Caco-2 (cell line): ENCODE measurements around the gene ID4. TPM values are rescaled to one million over a fixed set of nuclear protein-coding genes. Genes with fewer than 3 reads are reported as not detected.

Experiments used
- BruUV-seq: library from RNA; stranded (reverse); fragments of 400-500 nt; replicated peaks from 2 replicates; lab custom pipeline; 2021; lab: Mats Ljungman, UMichigan
- CTCF ChIA-PET: fragments of 300-600 bp; sonication (Branson Sonifier 250); formaldehyde crosslinking; loops from one replicate; lab custom pipeline; 2022; ENCODE audit warnings: antibody characterized with exemption; lab: Charles Lee
- POLR2A ChIA-PET: fragments of 300-600 bp; sonication (Branson Sonifier 250); formaldehyde crosslinking; loops from one replicate; lab custom pipeline; 2022; ENCODE audit warnings: antibody characterized with exemption; lab: Charles Lee
- DNase-seq, 2 experiments: peaks; one replicate each; pipeline versions ENCODE4 v3.0.0 to v3.0.0-alpha.2; 2020 to 2022
- H3K27me3 ChIP-seq: replicated peaks from 2 replicates; pipeline ENCODE4 v1.6.0; 2011; ENCODE audit warnings: low read length; ENCODE audit not compliant: control insufficient read depth, insufficient read depth
- H3K36me3 ChIP-seq: 2 replicates; pipeline ENCODE4 v1.5.1; 2011; ENCODE audit warnings: low read length; ENCODE audit not compliant: control insufficient read depth, insufficient read depth
- H3K4me1 ChIP-seq: fragments of 250-450 bp; sonication (Bioruptor Pico); 2 replicates; pipeline ENCODE4 v1.5.1; 2020; ENCODE audit warnings: mild to moderate bottlenecking
- H3K4me3 ChIP-seq: 2 replicates; pipeline ENCODE4 v1.5.1; 2011; ENCODE audit warnings: low read depth, mild to moderate bottlenecking, control low read depth, low read length
- H3K9me3 ChIP-seq: fragments of 250-450 bp; sonication (Bioruptor Pico); 2 replicates; pipeline ENCODE4 v1.5.1; 2020; ENCODE audit warnings: mild to moderate bottlenecking, moderate library complexity
- H3K27ac Mint-ChIP-seq: one replicate; pipeline ENCODE4 v1.8.0; 2022; ENCODE audit warnings: mixed read lengths; ENCODE audit not compliant: unreplicated experiment
- H3K27me3 Mint-ChIP-seq: one replicate; pipeline ENCODE4 v1.8.0; 2022; ENCODE audit warnings: mixed read lengths; ENCODE audit not compliant: insufficient read depth, unreplicated experiment
- H3K36me3 Mint-ChIP-seq: one replicate; pipeline ENCODE4 v1.8.0; 2022; ENCODE audit warnings: mild to moderate bottlenecking, mixed read lengths; ENCODE audit not compliant: insufficient read depth, unreplicated experiment
- H3K4me1 Mint-ChIP-seq: one replicate; pipeline ENCODE4 v1.8.0; 2022; ENCODE audit warnings: low read depth, mixed read lengths; ENCODE audit not compliant: unreplicated experiment
- H3K4me3 Mint-ChIP-seq: one replicate; pipeline ENCODE4 v1.8.0; 2022; ENCODE audit warnings: mild to moderate bottlenecking, moderate library complexity, mixed read lengths; ENCODE audit not compliant: unreplicated experiment
- H3K9me3 Mint-ChIP-seq: one replicate; pipeline ENCODE4 v1.8.0; 2022; ENCODE audit warnings: mixed read lengths; ENCODE audit not compliant: unreplicated experiment
- intact Hi-C: fragments of 100-400 bp; cut with micrococcal nuclease; formaldehyde crosslinking; loops from one replicate; pipeline ENCODE4 v1.10.0; 2022; ENCODE audit not compliant: unreplicated experiment
- total RNA-seq: library from RNA; stranded (reverse); gene quantifications from 2 replicates; pipeline ENCODE4 v1.2.3, GENCODE V29; 2022
- TF ChIP-seq, protein P1 (sequence below), 2 experiments: fragments of 200-600 bp in 1 of 2; IDR thresholded peaks; 1 replicate in 1 of 2; 2 replicates in 1 of 2; pipeline versions ENCODE4 v1.5.1 to v1.8.0; 2011 to 2022; ENCODE audit warnings: antibody characterized with exemption in 1 of 2, control low read depth in 1 of 2, inconsistent platforms in 1 of 2, low read depth in 1 of 2, low read length in 1 of 2, mild to moderate bottlenecking in 1 of 2, moderate library complexity in 1 of 2; ENCODE audit not compliant: insufficient read depth in 1 of 2, severe bottlenecking in 1 of 2, unreplicated experiment in 1 of 2

Gene ID4
- total RNA-seq, 1 experiment from 2014 or later, result not detected

DNA sequence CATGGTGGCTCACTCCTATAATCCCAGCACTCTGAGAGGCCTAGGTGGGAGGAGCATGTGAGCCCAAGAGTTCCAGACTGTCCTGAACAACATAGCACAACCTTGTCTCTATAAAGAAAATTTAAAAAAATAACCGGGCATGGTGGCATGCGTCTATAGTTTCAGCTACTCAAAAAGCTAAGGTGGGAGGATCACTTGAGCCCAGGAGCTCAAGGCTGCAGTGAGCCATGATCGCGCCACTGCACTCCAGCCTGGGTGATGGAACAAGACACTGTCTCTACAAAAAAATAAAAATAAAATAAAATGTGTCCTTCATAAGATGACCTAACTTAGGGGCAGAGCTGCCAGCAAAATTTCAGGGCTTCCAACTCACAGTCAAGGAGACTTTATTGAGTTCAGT is 12.6 kb downstream of the ID4 start:
- intact Hi-C loops, result loop anchor here (2.0 to 10.0 kb wide), 4 partner anchors 45 to 825 kb away; no protein-coding TSS in a partner anchor
- no peak overlapping the region for H3K27ac Mint-ChIP-seq
- no TSS peak for BruUV-seq
- ChIA-PET CTCF (no interaction called here), POLR2A (no interaction called here)
- H3K9me3 ChIP-seq, result no peaks in the 10 kb centered on the region
- no peaks in the 10 kb centered on the region for H3K36me3 ChIP-seq
- H3K27me3 Mint-ChIP-seq, result peaks cover 12% of the 10 kb centered on the region
- H3K4me1 ChIP-seq, result no peaks in the 10 kb centered on the region
- no peak overlapping the region for H3K4me3 ChIP-seq
- no peaks in the 10 kb centered on the region for H3K36me3 Mint-ChIP-seq
- no peak for DNase-seq
- TF ChIP-seq, protein P1, sequence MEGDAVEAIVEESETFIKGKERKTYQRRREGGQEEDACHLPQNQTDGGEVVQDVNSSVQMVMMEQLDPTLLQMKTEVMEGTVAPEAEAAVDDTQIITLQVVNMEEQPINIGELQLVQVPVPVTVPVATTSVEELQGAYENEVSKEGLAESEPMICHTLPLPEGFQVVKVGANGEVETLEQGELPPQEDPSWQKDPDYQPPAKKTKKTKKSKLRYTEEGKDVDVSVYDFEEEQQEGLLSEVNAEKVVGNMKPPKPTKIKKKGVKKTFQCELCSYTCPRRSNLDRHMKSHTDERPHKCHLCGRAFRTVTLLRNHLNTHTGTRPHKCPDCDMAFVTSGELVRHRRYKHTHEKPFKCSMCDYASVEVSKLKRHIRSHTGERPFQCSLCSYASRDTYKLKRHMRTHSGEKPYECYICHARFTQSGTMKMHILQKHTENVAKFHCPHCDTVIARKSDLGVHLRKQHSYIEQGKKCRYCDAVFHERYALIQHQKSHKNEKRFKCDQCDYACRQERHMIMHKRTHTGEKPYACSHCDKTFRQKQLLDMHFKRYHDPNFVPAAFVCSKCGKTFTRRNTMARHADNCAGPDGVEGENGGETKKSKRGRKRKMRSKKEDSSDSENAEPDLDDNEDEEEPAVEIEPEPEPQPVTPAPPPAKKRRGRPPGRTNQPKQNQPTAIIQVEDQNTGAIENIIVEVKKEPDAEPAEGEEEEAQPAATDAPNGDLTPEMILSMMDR (IDR thresholded peaks at IDR 0.05; ENCODE audit: insufficient read depth in 1 of 2, low read depth in 1 of 2, low read length in 1 of 2, severe bottlenecking in 1 of 2, unreplicated experiment in 1 of 2), result no peak
- no peak overlapping the region for H3K4me3 Mint-ChIP-seq
- H3K4me1 Mint-ChIP-seq, result no peaks in the 10 kb centered on the region
- no peaks in the 10 kb centered on the region for H3K9me3 Mint-ChIP-seq
- H3K27me3 ChIP-seq, result no peaks in the 10 kb centered on the region

DNA sequence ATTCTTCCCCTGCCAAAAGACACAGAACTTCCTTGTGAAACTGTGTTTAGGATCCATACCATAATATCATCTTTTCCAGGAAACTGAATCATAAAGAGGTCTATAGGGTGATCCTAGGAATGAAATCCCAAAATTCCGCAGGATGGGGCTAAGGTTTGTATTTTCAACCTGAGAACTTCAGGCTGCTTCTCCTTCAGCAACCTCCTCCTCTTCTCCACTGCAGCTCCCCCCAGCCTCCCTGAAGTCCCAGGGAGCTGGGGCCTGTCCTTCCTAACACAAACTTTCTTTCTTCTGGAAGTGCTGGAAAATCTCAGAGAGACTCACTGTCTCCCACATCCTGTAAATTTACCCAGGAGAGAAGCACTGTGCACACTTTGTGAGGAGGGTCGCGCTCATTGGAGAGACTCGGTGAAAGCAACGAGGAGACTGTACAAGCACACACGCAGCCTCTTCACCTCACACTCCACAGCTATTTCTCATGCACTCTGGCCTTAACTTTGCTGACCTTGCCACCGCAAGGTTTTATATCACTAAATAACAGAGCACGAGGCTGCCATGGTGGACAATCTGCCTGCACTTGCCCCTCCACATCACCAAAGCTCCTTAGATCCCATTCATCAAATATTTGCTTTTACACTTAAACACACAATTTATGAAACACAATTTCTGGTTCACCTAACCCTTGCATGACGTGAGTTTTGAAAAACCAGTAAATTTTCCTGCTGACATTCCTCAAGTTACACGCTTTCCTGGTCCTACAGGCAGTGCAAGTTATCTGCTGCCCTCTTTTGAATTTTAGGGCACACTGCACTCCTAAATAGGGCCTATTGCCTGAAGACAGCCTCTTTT is 14.3 kb downstream of the ID4 start:
- CTCF ChIA-PET, result interaction anchor here (0.5 kb wide), 1 partner anchor 1475 kb away, joined by 4 read pairs; no protein-coding TSS in a partner anchor
- Mint-ChIP-seq H3K4me1 (no peaks in the 10 kb centered on the region), H3K36me3 (no peaks in the 10 kb centered on the region), H3K9me3 (no peaks in the 10 kb centered on the region), H3K27me3 (peaks cover 9% of the 10 kb centered on the region), H3K4me3 (no peak overlapping the region), H3K27ac (no peak overlapping the region)
- no TSS peak for BruUV-seq
- peak; percentile 45 to 54 for DNase-seq
- Histone ChIP-seq H3K4me3 (no peak overlapping the region), H3K27me3 (no peaks in the 10 kb centered on the region), H3K9me3 (no peaks in the 10 kb centered on the region), H3K36me3 (no peaks in the 10 kb centered on the region), H3K4me1 (no peaks in the 10 kb centered on the region)
- POLR2A ChIA-PET, result no interaction called here
- intact Hi-C loops, result loop anchor here (1.0 to 10.0 kb wide), 6 partner anchors 39 to 827 kb away; no protein-coding TSS in a partner anchor
- TF ChIP-seq, protein P1 (IDR thresholded peaks at IDR 0.05; ENCODE audit: insufficient read depth in 1 of 2, low read depth in 1 of 2, low read length in 1 of 2, severe bottlenecking in 1 of 2, unreplicated experiment in 1 of 2), result peak; percentile 70 to 75

DNA sequence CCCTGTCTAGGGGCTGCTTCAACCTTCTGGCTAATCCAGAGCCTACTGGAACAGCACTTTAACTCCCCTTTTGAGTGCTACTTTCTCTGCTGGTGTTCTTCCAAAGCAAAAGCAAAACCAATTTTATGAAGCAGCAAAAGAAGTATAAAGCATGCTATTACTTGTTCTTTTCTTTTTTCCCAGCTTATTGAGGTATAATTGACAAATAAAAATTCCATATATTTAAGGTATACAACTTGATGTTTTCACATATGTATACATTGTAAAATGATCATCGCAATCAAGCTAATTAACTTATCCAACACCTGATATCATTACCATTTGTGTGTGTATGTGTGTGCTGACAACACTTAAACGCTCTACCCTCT is 14.9 kb downstream of the ID4 start:
- TF ChIP-seq, protein P1 (IDR thresholded peaks at IDR 0.05; ENCODE audit: insufficient read depth in 1 of 2, low read depth in 1 of 2, low read length in 1 of 2, severe bottlenecking in 1 of 2, unreplicated experiment in 1 of 2), result no peak
- H3K9me3 Mint-ChIP-seq, result no peaks in the 10 kb centered on the region
- intact Hi-C loops, result loop anchor here (1.0 to 10.0 kb wide), 5 partner anchors 40 to 827 kb away; no protein-coding TSS in a partner anchor
- no peaks in the 10 kb centered on the region for H3K4me1 Mint-ChIP-seq
- POLR2A ChIA-PET, result no interaction called here
- H3K9me3 ChIP-seq, result no peaks in the 10 kb centered on the region
- H3K4me3 Mint-ChIP-seq, result no peak overlapping the region
- H3K27me3 ChIP-seq, result no peaks in the 10 kb centered on the region
- no peaks in the 10 kb centered on the region for H3K4me1 ChIP-seq
- no peak overlapping the region for H3K27ac Mint-ChIP-seq
- peaks cover 12% of the 10 kb centered on the region for H3K27me3 Mint-ChIP-seq
- no peaks in the 10 kb centered on the region for H3K36me3 ChIP-seq
- CTCF ChIA-PET, result no interaction called here
- H3K4me3 ChIP-seq, result no peak overlapping the region
- no peaks in the 10 kb centered on the region for H3K36me3 Mint-ChIP-seq
- DNase-seq, result no peak
- no TSS peak for BruUV-seq
